ENCODE data around the gene RTN4R. TPM values are rescaled to one million over a fixed set of nuclear protein-coding genes. Genes with fewer than 3 reads are reported as not detected.
"Not testable (repeated sequence)": the region's sequence is repeated elsewhere in the genome, so short reads cannot be mapped to it uniquely, and the experiment has no call there.

Gene RTN4R
- total RNA-seq, 1 donor from 2014 or later, result 2.9 TPM

GRCh38 chr22:20304646-20305045, 36.5 kb upstream of the RTN4R start:
- no peaks in the 10 kb centered on the region for H4K20me1 ChIP-seq (ENCODE audit: insufficient read depth, low read length)

GRCh38 chr22:20303229-20303534, 35.1 kb upstream of the RTN4R start:
- H3K9ac ChIP-seq (ENCODE audit: low read length); H3K27ac Mint-ChIP-seq (ENCODE audit: unreplicated experiment); H3K27ac ChIP-seq (ENCODE audit: low read depth, low read length); H4K20me1 ChIP-seq (ENCODE audit: insufficient read depth, low read length); H3K4me3 ChIP-seq (ENCODE audit: insufficient read depth, low read depth, low read length); H3K9me3 ChIP-seq (ENCODE audit: insufficient read depth, low read depth, low read length); H3K4me1 ChIP-seq (ENCODE audit: insufficient read depth, low read length); H2AFZ ChIP-seq (ENCODE audit: low read depth, low read length); H3K4me3 Mint-ChIP-seq (ENCODE audit: unreplicated experiment); FAIRE-seq; H3K36me3 Mint-ChIP-seq (ENCODE audit: low read depth, unreplicated experiment); H3K27me3 ChIP-seq (ENCODE audit: insufficient read depth, low read length); H3K36me3 ChIP-seq (ENCODE audit: insufficient read depth, low read length); H3K4me2 ChIP-seq (ENCODE audit: low read length); DNase-seq (ENCODE audit: low read depth); H3K4me1 Mint-ChIP-seq (ENCODE audit: low read depth, unreplicated experiment); H3K79me2 ChIP-seq (ENCODE audit: insufficient read depth, low read length); H3K9me3 Mint-ChIP-seq (ENCODE audit: unreplicated experiment): not testable (repeated sequence)
- H3K27me3 Mint-ChIP-seq (ENCODE audit: low read depth, unreplicated experiment), result peaks cover 21% of the 10 kb centered on the region

More at GRCh38 chr22:20304646-20305045, 36.5 kb upstream of the RTN4R start:
- no peaks in the 10 kb centered on the region for H3K4me1 Mint-ChIP-seq (ENCODE audit: low read depth, unreplicated experiment)
- no peak overlapping the region for H3K4me3 Mint-ChIP-seq (ENCODE audit: unreplicated experiment)
- Histone ChIP-seq H3K79me2 (ENCODE audit: insufficient read depth, low read length) (no peaks in the 10 kb centered on the region), H3K9ac (ENCODE audit: low read length) (no peak overlapping the region), H3K9me3 (ENCODE audit: insufficient read depth, low read depth, low read length) (no peaks in the 10 kb centered on the region), H3K4me1 (ENCODE audit: insufficient read depth, low read length) (peaks cover 2% of the 10 kb centered on the region), H2AFZ (ENCODE audit: low read depth, low read length) (no peak overlapping the region), H3K4me3 (ENCODE audit: insufficient read depth, low read depth, low read length) (no peak overlapping the region), H3K4me2 (ENCODE audit: low read length) (no peak overlapping the region), H3K27ac (ENCODE audit: low read depth, low read length) (no peak overlapping the region), H3K27me3 (ENCODE audit: insufficient read depth, low read length) (peaks cover 5% of the 10 kb centered on the region), H3K36me3 (ENCODE audit: insufficient read depth, low read length) (no peaks in the 10 kb centered on the region)
- FAIRE-seq (no peak), DNase-seq (ENCODE audit: low read depth) (no peak)
- TF ChIP-seq CTCF (IDR thresholded peaks at IDR 0.05; ENCODE audit: insufficient read depth, low read depth, low read length), result no peak
- TF ChIP-seq EZH2 (IDR thresholded peaks at IDR 0.05; ENCODE audit: insufficient read depth, low read length), result no peak
- no peaks in the 10 kb centered on the region for H3K36me3 Mint-ChIP-seq (ENCODE audit: low read depth, unreplicated experiment)
- H3K9me3 Mint-ChIP-seq (ENCODE audit: unreplicated experiment), result no peaks in the 10 kb centered on the region
- H3K27ac Mint-ChIP-seq (ENCODE audit: unreplicated experiment), result no peak overlapping the region
- peaks cover 18% of the 10 kb centered on the region for H3K27me3 Mint-ChIP-seq (ENCODE audit: low read depth, unreplicated experiment)

- peaks cover 25% of the 10 kb centered on the region for H3K27me3 Mint-ChIP-seq (ENCODE audit: low read depth, unreplicated experiment)
- H3K9me3 Mint-ChIP-seq (ENCODE audit: unreplicated experiment), result no peaks in the 10 kb centered on the region
- no peaks in the 10 kb centered on the region for H3K36me3 ChIP-seq (ENCODE audit: insufficient read depth, low read length)
- no peaks in the 10 kb centered on the region for H3K4me1 Mint-ChIP-seq (ENCODE audit: low read depth, unreplicated experiment)
- H3K36me3 Mint-ChIP-seq (ENCODE audit: low read depth, unreplicated experiment), result no peaks in the 10 kb centered on the region
- FAIRE-seq (no peak), DNase-seq (ENCODE audit: low read depth) (no peak)
- no peaks in the 10 kb centered on the region for H4K20me1 ChIP-seq (ENCODE audit: insufficient read depth, low read length)
- peaks cover 9% of the 10 kb centered on the region for H3K27me3 ChIP-seq (ENCODE audit: insufficient read depth, low read length)
- no peak overlapping the region for H3K4me3 Mint-ChIP-seq (ENCODE audit: unreplicated experiment)
- no peak overlapping the region for H3K27ac Mint-ChIP-seq (ENCODE audit: unreplicated experiment)
- H3K4me3 ChIP-seq (ENCODE audit: insufficient read depth, low read depth, low read length), result no peak overlapping the region
- no peak overlapping the region for H3K27ac ChIP-seq (ENCODE audit: low read depth, low read length)
- H3K4me1 ChIP-seq (ENCODE audit: insufficient read depth, low read length), result peaks cover 2% of the 10 kb centered on the region
- H3K9ac ChIP-seq (ENCODE audit: low read length), result no peak overlapping the region
- H2AFZ ChIP-seq (ENCODE audit: low read depth, low read length), result no peak overlapping the region
- TF ChIP-seq CTCF (IDR thresholded peaks at IDR 0.05; ENCODE audit: insufficient read depth, low read depth, low read length), result no peak
- no peak for TF ChIP-seq EZH2 (IDR thresholded peaks at IDR 0.05; ENCODE audit: insufficient read depth, low read length)
- no peaks in the 10 kb centered on the region for H3K79me2 ChIP-seq (ENCODE audit: insufficient read depth, low read length)
- no peak overlapping the region for H3K4me2 ChIP-seq (ENCODE audit: low read length)
- no peaks in the 10 kb centered on the region for H3K9me3 ChIP-seq (ENCODE audit: insufficient read depth, low read depth, low read length)
Observed at GRCh38 chr22:20302438-20303228, 34.5 kb upstream of the RTN4R start.
